HG03196 (cell line): ENCODE measurements around the gene ZFAND6.
"Not testable (repeated sequence)": the region's sequence is repeated elsewhere in the genome, so short reads cannot be mapped to it uniquely, and the experiment has no call there.

Source experiments
- ATAC-seq: cut with Tn5 transposase; IDR thresholded peaks from one replicate; pipeline ENCODE4 v1.9.1; 2021; ENCODE audit not compliant: unreplicated experiment

Gene ZFAND6

DNA sequence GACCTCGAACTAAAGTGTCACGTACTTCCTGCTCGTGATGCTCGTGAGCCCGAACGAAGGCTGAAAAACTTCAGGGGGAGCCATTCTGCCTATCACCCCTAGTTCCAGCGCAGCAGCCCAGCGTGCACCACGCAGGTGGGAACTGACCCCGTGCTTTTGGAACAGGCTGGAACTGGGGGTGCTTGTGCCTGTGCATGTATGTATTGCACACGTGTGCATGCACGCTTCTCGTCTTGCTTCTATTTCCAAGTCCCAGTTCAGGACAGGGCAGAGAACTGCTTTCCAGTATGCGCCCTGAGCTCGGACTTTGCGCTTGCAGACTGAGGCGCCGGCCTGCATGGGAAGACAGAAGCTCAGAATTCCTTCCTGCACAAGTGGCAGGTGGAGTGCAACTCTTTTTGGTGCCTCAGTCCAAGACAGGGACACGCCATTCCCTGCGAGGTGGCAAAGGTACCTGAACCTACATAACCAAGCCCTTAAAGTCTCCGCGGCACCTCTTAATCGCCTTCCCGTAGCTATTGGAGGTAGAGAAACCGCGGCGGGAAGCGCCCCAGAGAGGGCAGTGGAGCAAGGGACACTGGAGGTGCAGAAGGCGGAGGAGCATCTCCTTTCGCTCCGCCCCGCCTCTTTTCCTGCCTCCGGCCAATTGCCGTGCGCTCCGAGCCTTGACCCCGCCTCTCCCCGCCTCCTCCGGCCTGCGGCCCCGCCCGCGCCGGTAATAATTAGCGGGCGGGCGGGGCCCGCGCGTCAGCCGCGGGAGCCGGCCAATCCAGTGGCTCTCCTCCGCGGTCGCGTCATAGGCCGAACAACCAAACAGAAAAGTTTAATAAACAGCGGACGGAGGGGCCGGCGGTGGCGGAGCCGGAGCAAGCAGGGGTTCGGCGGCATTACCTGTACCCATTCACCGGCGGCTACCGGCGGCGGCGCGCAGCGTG lies at the start of gene ZFAND6:
TSS of gene ZFAND6 (plus strand) at position 826 of the 935 bp plus-strand sequence. CDS start 60,669 bp downstream, outside the sequence.
- peak; percentile 75 for ATAC-seq

DNA sequence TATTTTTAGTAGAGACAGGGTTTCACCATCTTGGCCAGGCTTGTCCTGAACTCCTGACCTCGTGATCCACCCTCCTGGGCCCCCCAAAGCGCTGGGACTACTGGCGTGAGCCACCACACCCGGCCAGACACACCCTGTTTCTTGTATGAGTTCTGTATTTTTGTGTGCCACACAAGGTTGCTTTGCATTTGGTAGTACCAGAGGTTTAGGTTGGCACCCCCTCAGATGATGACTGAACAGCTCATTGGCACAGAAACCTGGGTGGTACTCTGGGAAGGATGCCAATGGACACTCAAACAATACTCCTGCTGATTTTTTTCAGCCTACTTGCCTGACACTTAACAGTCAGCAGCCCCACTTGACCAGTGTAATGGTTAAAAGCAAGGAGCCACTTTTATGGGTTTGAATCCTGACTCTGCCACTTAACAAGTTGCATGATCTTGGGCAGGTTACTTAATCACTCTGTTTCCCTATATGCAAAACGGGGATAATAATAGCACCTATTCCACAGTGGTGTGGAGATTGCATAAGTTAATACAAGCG lies 49.3 kb upstream of the ZFAND6 start:
- ATAC-seq = no peak

DNA sequence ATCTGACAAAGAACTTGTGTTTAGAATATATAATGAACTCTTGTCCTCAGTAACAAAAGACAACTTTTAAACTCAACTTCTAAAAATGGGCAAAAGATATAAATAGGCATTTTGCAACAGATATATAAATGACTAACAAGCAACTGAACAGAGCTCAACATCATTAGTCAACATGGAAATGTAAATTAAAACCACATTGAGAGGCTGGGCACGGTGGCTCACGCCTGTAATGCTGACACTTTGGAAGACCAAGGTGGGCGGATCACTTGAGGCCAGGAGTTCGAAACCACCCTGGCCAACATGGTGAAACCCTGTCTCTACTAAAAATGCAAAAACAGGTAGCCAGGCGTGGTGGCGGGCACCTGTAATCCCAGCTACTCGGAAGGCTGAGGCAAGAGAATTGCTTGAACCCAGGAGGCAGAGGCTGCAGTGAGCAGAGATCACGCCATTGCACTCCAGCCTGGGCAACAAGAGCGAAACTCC lies 48.4 kb upstream of the ZFAND6 start:
- ATAC-seq = peak; percentile 55

GRCh38 chr15:80011596-80011995 lies 47.9 kb upstream of the ZFAND6 start:
- no peak for ATAC-seq

- no peak for ATAC-seq
Observed at GRCh38 chr15:80012060-80012726, 47.3 kb upstream of the ZFAND6 start.

- not testable (repeated sequence) for ATAC-seq
Observed at GRCh38 chr15:80014186-80014585, 45.3 kb upstream of the ZFAND6 start.

DNA sequence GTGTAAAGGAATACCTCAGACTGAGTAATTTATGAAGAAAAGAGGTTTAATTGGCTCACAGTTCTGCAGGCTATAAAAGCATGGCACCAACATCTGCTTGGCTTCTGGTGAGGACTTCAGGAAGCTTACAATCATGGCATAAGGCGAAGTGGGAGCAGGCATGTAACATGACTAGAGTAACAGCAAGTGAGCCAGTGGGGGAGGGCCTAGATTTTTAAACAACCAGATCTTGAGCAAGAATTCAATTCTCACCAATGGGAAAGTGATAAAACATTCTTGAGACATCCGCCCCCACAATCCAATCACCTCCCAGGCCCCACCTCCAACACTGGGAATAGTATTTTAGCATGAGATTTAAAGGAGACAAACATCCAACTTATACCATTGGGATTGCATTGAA lies 44.3 kb upstream of the ZFAND6 start:
- ATAC-seq = no peak

GRCh38 chr15:80016506-80016905 lies 43.0 kb upstream of the ZFAND6 start:
- ATAC-seq = not testable (repeated sequence)

DNA sequence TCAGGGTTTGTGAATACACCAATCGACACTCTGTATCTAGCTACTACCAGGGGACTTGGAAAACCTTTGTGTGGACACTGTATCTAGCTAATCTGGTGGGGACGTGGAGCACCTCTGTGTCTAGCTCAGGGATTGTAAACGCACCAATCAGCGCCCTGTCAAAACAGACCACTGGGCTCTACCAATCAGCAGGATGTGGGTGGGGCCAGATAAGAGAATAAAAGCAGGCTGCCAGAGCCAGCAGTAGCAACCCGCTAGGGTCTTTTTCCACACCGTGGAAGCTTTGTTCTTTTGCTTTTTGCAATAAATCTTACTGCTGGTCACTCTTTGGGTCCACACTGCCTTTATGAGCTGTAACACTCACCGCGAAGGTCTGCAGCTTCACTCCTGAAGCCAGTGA lies 42.3 kb upstream of the ZFAND6 start:
- not testable (repeated sequence) for ATAC-seq

GRCh38 chr15:80019168-80019745 lies 40.2 kb upstream of the ZFAND6 start:
- no peak for ATAC-seq

- ATAC-seq = not testable (repeated sequence)
Observed at GRCh38 chr15:80020149-80020548, 39.3 kb upstream of the ZFAND6 start.

DNA sequence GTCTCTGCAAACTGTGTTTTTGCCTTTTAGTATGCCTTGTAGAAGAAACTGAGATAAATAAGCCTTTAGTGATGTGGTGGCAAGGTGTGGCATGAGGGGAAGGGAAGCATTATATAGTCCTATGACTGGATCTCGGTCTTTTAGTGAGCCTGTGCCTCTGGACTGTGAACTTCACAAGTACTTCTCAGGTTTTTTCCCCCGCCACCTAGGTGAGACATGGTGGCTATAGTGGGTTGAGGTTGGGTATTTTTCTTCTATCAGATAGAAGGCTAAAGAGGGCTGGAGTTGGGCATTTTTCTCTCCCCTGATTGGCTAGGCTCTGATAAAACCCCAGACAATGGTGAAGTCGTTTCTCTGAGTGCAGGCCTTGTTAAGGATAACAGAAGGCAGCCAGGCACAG lies 38.7 kb upstream of the ZFAND6 start:
- no peak for ATAC-seq

DNA sequence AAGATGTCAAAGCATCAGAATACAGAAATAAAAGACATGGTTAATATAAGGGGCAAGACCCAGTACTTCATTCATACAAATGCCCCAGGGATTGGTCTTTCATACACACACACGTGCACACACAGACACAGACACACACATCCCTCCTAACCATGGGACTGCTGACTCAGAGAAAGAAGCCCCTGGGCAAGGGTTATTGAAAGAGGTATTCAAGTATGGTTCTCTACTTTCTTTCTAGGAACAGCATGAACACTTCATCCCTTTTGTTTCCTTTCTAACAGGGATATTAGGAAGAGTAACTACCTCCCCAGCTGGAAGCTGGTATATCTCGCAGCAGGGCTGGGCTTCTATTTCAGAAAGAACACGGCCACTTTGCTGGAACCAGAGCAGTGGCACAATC lies 33.2 kb upstream of the ZFAND6 start:
- ATAC-seq = no peak

DNA sequence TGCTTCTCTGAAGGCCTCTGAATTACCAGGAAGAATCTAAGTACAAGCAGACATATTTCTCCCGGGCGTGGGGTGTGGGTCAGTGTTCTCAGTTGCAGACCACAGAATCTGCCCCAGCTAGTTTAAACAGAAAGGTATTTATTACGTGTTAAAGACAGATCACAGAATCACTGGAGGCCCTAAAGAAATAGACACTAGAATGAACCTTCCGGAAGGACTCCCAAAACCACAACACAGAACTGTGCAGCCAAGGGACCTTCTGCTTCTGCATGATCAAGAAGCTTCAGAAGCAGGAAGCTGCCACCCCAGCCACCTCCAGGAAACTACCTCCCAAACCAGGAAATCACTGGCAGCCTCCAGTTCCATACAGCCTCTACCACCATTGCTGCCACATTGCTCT lies 32.7 kb upstream of the ZFAND6 start:
- ATAC-seq = no peak

DNA sequence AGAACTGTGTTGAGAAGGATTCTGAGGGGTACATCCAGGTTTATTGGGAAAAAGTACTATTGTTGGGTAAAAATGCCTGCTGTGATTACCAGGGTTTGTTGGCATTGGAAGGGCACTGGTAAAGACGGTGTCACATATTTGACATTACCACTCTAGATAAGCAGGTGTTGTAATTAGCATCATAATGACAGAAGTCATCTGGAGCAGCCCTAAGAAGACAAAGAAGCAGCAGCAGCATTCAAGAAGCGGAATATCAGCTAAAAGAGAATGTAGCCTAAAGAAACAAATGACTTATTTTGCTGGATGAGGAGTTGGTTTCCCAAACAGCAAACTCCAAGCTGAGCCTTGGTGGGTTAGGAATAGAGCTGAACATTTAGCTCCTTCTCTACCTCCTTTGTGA lies 30.5 kb upstream of the ZFAND6 start:
- no peak for ATAC-seq

- no peak for ATAC-seq
Observed at GRCh38 chr15:80031841-80032240, 27.6 kb upstream of the ZFAND6 start.

- ATAC-seq = no peak
Observed at GRCh38 chr15:80034629-80035028, 24.8 kb upstream of the ZFAND6 start.

DNA sequence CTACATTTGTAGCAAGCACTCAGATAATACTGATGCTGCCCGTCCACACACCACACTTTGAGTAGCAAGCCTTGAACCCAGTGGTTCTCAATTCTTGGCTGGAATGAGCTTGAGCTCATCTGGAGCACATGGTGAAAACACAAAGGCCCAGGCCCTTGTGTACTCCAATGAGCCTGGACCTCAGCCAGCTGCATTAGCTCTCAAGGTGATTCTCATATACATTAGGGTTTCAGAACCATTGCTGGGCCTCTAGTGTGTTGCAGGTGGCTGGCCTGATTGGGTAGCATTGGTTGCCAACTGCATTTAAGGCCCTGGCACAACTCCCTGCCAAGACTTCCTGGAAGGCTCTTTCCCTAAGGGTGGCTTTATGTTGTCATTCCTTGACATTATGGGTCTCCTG lies 23.4 kb upstream of the ZFAND6 start:
- no peak for ATAC-seq

GRCh38 chr15:80041494-80042253 lies 17.8 kb upstream of the ZFAND6 start:
- ATAC-seq = no peak

DNA sequence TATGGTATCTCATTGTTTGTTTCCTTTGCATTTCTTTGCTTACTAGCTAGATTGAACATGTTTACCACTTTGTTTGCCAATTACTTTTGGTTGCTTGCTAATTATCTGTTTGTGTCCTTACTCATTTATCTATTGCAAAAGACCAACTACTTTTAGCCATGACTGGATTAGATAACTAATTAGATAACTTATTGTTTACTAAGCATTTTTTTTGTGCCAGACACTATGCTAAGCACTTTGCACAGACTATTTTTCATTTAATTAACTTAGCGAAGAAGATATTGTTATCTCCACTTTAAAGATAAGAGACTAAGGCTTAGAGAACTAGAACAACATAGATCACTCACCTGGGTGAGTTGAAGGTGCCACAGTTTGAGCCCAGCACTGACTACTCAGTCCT lies 16.9 kb upstream of the ZFAND6 start:
- no peak for ATAC-seq

DNA sequence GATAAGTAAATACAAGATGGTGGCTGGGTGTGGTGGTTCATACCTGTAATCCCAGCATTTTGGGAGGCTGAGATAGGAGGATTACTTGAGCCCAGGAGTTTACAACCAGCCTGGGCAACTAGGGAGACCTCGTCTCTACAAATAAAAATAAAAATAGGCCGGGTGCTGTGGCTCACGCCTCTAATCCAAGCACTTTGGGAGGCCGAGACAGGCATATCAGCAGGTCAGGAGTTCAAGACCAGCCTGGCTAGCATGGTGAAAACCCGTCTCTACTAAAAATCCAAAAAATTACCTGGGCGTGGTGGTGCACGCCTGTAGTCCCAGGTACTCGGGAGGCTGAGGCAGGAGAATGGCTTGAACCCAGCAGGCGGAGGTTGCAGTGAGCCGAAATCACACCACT lies 14.3 kb upstream of the ZFAND6 start:
- ATAC-seq = not testable (repeated sequence)
